Muscle of leg (tissue), 16 donors: ENCODE results near the gene VNN1. TPM values are rescaled to one million over a fixed set of nuclear protein-coding genes. Genes with fewer than 3 reads are reported as not detected.

Experiments used
- DNase-seq: peaks from one replicate; pipeline ENCODE4 v3.0.0; 2013
- H3K27ac ChIP-seq: one replicate; pipeline ENCODE4 v1.5.1; 2013; ENCODE audit warnings: mild to moderate bottlenecking, low read length, control low read depth
- H3K27me3 ChIP-seq: one replicate; pipeline ENCODE4 v1.6.1; 2013; ENCODE audit warnings: low read length; ENCODE audit not compliant: control insufficient read depth, insufficient read depth
- H3K36me3 ChIP-seq: one replicate; pipeline ENCODE4 v1.6.1; 2013; ENCODE audit warnings: low read length; ENCODE audit not compliant: control insufficient read depth, insufficient read depth
- H3K4me1 ChIP-seq: one replicate; pipeline ENCODE4 v1.6.1; 2013; ENCODE audit warnings: low read length; ENCODE audit not compliant: control insufficient read depth, insufficient read depth
- H3K4me3 ChIP-seq: one replicate; pipeline ENCODE4 v1.5.1; 2013; ENCODE audit warnings: low read length, control low read depth
- H3K9me3 ChIP-seq: replicated peaks from 2 replicates; pipeline ENCODE4 v1.6.1; 2013; ENCODE audit warnings: low read depth, low read length; ENCODE audit not compliant: control insufficient read depth
- whole genome bisulfite sequencing: methylation state at CpG from one replicate; pipeline ENCODE4 v1.1.5; 2013; ENCODE audit warnings: missing lambda C conversion rate; ENCODE audit not compliant: insufficient coverage; 5-methylcytosine and 5-hydroxymethylcytosine counted together
- long read RNA-seq, 11 donors: transcript quantifications; one replicate each; lab custom pipeline, GENCODE V29; 2026
- polyA plus RNA-seq, 8 donors: library from polyadenylated mRNA; unstranded; fragments of 120-200 nt; gene quantifications; one replicate each; pipeline versions ENCODE4 v1.2.1 to v1.2.3, GENCODE V29; 2013; ENCODE audit warnings: inconsistent platforms in 1 of 8, low replicate concordance in 1 of 8; ENCODE audit not compliant: insufficient read length in 8 of 8, insufficient read depth in 1 of 8
- total RNA-seq: library from RNA; stranded (reverse); fragments of 120-200 nt; gene quantifications from one replicate; pipeline ENCODE4 v1.2.4, GENCODE V29; 2013

Gene VNN1
- total RNA-seq: 0.13 TPM
- polyA plus RNA-seq: under 1 TPM; 0.08 to 0.64 (median 0.26) TPM
- long read RNA-seq, donor 1: 0 reads
- long read RNA-seq, donor 2: 0 reads
- long read RNA-seq, donor 3: 0 reads
- long read RNA-seq, donor 4: 0 reads
- long read RNA-seq, donor 5: 0 reads
- long read RNA-seq, donor 6: 0 reads
- long read RNA-seq, donor 7: 0 reads
- long read RNA-seq, donor 8: 0 reads
- long read RNA-seq, donor 9: 0 reads
- long read RNA-seq, donor 10: 0 reads
- long read RNA-seq, donor 11: 0 reads

GRCh38 chr6:132713352-132714134 is at the start of gene VNN1:
Gene VNN1 (minus strand): TSS chr6:132714055. CDS start chr6:132714035, 20 bp downstream.
- no peaks in the 10 kb centered on the region for H3K4me1 ChIP-seq
- WGBS: 60% methylated on average over 5 of the region's 8 CpGs
- no peak within 1 kb of the TSS for H3K4me3 ChIP-seq
- peak within 1 kb of the TSS; percentile 52 for H3K27ac ChIP-seq
- no peaks in the 10 kb centered on the region for H3K9me3 ChIP-seq
- H3K36me3 ChIP-seq: no peaks in the 10 kb centered on the region
- H3K27me3 ChIP-seq: no peaks in the 10 kb centered on the region
- peak; percentile 73 for DNase-seq

- no peaks in the 10 kb centered on the region for H3K36me3 ChIP-seq
- 89% methylated on average over 1 of the region's 2 CpGs for WGBS
- no peaks in the 10 kb centered on the region for H3K4me1 ChIP-seq
- H3K27ac ChIP-seq: no peak overlapping the region
- no peak overlapping the region for H3K4me3 ChIP-seq
- H3K27me3 ChIP-seq: no peaks in the 10 kb centered on the region
- peak; percentile 27 for DNase-seq
- H3K9me3 ChIP-seq: no peaks in the 10 kb centered on the region
Measured at GRCh38 chr6:132763269-132763668, 49.4 kb upstream of the VNN1 start.

GRCh38 chr6:132760256-132760655 is 46.4 kb upstream of the VNN1 start:
- Histone ChIP-seq H3K27me3 (no peaks in the 10 kb centered on the region), H3K4me3 (no peak overlapping the region), H3K36me3 (no peaks in the 10 kb centered on the region), H3K27ac (no peak overlapping the region), H3K9me3 (no peaks in the 10 kb centered on the region), H3K4me1 (no peaks in the 10 kb centered on the region)
- WGBS: no CpG with 5 or more reads among the region's 3 CpGs
- DNase-seq: no peak

GRCh38 chr6:132758689-132759088 is 44.8 kb upstream of the VNN1 start:
- H3K27me3 ChIP-seq: no peaks in the 10 kb centered on the region
- H3K27ac ChIP-seq: no peak overlapping the region
- H3K9me3 ChIP-seq: no peaks in the 10 kb centered on the region
- H3K36me3 ChIP-seq: no peaks in the 10 kb centered on the region
- H3K4me1 ChIP-seq: no peaks in the 10 kb centered on the region
- no CpG with 5 or more reads among the region's 2 CpGs for WGBS
- no peak overlapping the region for H3K4me3 ChIP-seq
- DNase-seq: no peak

- DNase-seq: no peak
- Histone ChIP-seq H3K4me1 (no peaks in the 10 kb centered on the region), H3K36me3 (no peaks in the 10 kb centered on the region), H3K4me3 (no peak overlapping the region), H3K27me3 (no peaks in the 10 kb centered on the region), H3K9me3 (no peaks in the 10 kb centered on the region), H3K27ac (no peak overlapping the region)
- 33% methylated on average over 1 of the region's 1 CpG for WGBS
Measured at GRCh38 chr6:132752255-132752654, 38.4 kb upstream of the VNN1 start.

- Histone ChIP-seq H3K27me3 (no peaks in the 10 kb centered on the region), H3K4me3 (no peak overlapping the region), H3K36me3 (no peaks in the 10 kb centered on the region), H3K27ac (no peak overlapping the region), H3K9me3 (no peaks in the 10 kb centered on the region), H3K4me1 (no peaks in the 10 kb centered on the region)
- WGBS: no CpG with 5 or more reads among the region's 1 CpG
- DNase-seq: no peak
Measured at GRCh38 chr6:132751828-132752227, 38.0 kb upstream of the VNN1 start.

- peak; percentile 5 for DNase-seq
Measured at GRCh38 chr6:132751306-132751705, 37.5 kb upstream of the VNN1 start.

GRCh38 chr6:132750455-132751248 is 36.8 kb upstream of the VNN1 start:
- no peak for DNase-seq
- H3K27ac ChIP-seq: no peak overlapping the region
- no peak overlapping the region for H3K4me3 ChIP-seq
- H3K4me1 ChIP-seq: no peaks in the 10 kb centered on the region
- H3K27me3 ChIP-seq: no peaks in the 10 kb centered on the region
- no peaks in the 10 kb centered on the region for H3K9me3 ChIP-seq
- H3K36me3 ChIP-seq: no peaks in the 10 kb centered on the region
- 75% methylated on average over 2 of the region's 8 CpGs for WGBS

More at GRCh38 chr6:132751306-132751705, 37.5 kb upstream of the VNN1 start:
- Histone ChIP-seq H3K4me3 (no peak overlapping the region), H3K36me3 (no peaks in the 10 kb centered on the region), H3K4me1 (no peaks in the 10 kb centered on the region), H3K27ac (no peak overlapping the region), H3K9me3 (no peaks in the 10 kb centered on the region), H3K27me3 (no peaks in the 10 kb centered on the region)
- WGBS: no CpG with 5 or more reads among the region's 4 CpGs

- no peaks in the 10 kb centered on the region for H3K36me3 ChIP-seq
- DNase-seq: peak; percentile 29
- H3K4me1 ChIP-seq: no peaks in the 10 kb centered on the region
- 44% methylated on average over 3 of the region's 4 CpGs for WGBS
- no peak overlapping the region for H3K27ac ChIP-seq
- H3K9me3 ChIP-seq: no peaks in the 10 kb centered on the region
- no peaks in the 10 kb centered on the region for H3K27me3 ChIP-seq
- no peak overlapping the region for H3K4me3 ChIP-seq
Measured at GRCh38 chr6:132749111-132749510, 35.3 kb upstream of the VNN1 start.

- H3K9me3 ChIP-seq: no peaks in the 10 kb centered on the region
- H3K4me1 ChIP-seq: no peaks in the 10 kb centered on the region
- no peak overlapping the region for H3K27ac ChIP-seq
- H3K36me3 ChIP-seq: no peaks in the 10 kb centered on the region
- no peaks in the 10 kb centered on the region for H3K27me3 ChIP-seq
- no peak overlapping the region for H3K4me3 ChIP-seq
- no CpG with 5 or more reads among the region's 1 CpG for WGBS
- DNase-seq: no peak
Measured at GRCh38 chr6:132748446-132748845, 34.6 kb upstream of the VNN1 start.
